ENCODE data around the gene DDIT3. TPM values are rescaled to one million over a fixed set of nuclear protein-coding genes. Genes with fewer than 3 reads are reported as not detected.

DDIT3 gene
- total RNA-seq (2021) = 61.9 and 65.6 TPM in 2 replicates
- Bru-seq, nascent RNA = percentile 90 among the genes with signal in this experiment
- BruChase-seq, experiment 1, labeled RNA remaining after a 2-hour chase = percentile 73 among the genes with signal in this experiment
- BruChase-seq, experiment 2, labeled RNA remaining after a 6-hour chase = percentile 66 among the genes with signal in this experiment
- long read RNA-seq, transcript DDIT3-201 (4 exons, 906 nt) = major isoform, 69 of 114 reads
- long read RNA-seq, transcript DDIT3-205 (3 exons, 951 nt) = minor isoform, 12 of 114 reads
- long read RNA-seq, transcript DDIT3-202 (4 exons, 872 nt) = minor isoform, 22 of 114 reads
- long read RNA-seq, partial matches to known transcripts = 2 of 114 reads
- long read RNA-seq, other reads (novel, unspliced or antisense) = 9 of 114 reads

DNA sequence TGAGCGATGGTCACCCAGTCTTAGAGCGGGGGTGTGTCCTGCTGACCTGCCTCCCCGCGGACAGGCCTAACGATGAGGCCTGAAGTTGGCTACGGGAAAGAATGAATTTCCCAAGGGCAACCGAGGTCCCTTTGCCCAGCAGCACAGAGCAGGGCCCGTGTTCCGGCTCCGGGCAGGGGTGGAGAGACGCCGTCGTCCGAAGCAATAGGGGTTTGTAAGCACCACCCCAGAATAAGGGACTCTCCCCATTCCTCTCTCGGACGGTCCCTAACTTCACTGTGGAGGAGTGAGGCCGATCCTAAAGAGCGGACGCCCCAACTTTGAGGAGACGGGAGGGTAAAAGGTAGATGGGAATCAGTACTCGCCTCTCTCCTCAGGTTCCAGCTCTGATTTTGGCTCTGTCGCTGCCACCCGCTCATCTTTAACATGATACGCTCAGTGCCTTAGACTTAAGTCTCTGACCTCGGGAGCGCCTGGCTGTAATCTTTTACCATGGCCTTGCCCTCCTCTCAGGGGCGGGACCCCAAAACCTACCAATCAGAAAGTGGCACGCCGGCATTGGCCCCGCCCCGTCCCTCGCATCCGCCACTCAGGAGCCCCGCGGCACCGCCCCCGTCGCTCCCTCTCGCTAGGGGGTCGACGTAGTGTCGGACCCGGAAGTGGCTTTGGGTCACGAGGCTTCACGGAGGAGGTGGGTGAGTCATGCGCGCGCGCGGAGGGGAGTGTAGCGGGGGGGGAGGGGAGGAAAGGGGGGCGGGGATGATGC is at the start of gene DDIT3:
DDIT3 (minus strand) TSS at position 462 of the 766 bp plus-strand sequence. CDS start 3,108 bp downstream, outside the sequence.
- TSS peak; percentile 59 for BruUV-seq (replicated peaks)
- CTCF ChIA-PET = interaction anchor here (1.5 kb wide), 1 partner anchor 61 kb away, joined by 4 read pairs; the partner anchor contains the start of gene GLI1
- H3K27ac ChIP-seq (ENCODE audit: low read depth, low read length, poor library complexity, severe bottlenecking) = peak within 1 kb of the TSS; percentile 98
- POLR2A ChIA-PET (ENCODE audit: low non-redundant PET) = interaction anchor here (0.5 to 0.6 kb wide), 2 partner anchors 213 to 392 kb away, joined by 3 read pairs; no protein-coding TSS in a partner anchor
- peaks cover 45% of the 10 kb centered on the region for H3K4me1 ChIP-seq (ENCODE audit: insufficient read depth, low read length, poor library complexity, severe bottlenecking)
- DNase-seq (ENCODE audit: low spot score) = peak; percentile 99
- intact Hi-C loops (cut with micrococcal nuclease; ENCODE audit: unreplicated experiment) = no loop called here
- H3K27me3 ChIP-seq (replicated peaks; ENCODE audit: insufficient read depth, low read depth, low read length, poor library complexity) = no peaks in the 10 kb centered on the region
- H3K9me3 ChIP-seq (ENCODE audit: low read depth, low read length, poor library complexity, severe bottlenecking) = no peaks in the 10 kb centered on the region
- peak within 1 kb of the TSS; percentile 89 for H3K4me3 ChIP-seq (ENCODE audit: low read depth, low read length, poor library complexity, severe bottlenecking)
- TF ChIP-seq CTCF (conservative IDR thresholded peaks at IDR 0.05; ENCODE audit: low read depth, low read length) (no peak), EZH2 (IDR thresholded peaks at IDR 0.05; ENCODE audit: borderline replicate concordance, low read depth, low read length, poor library complexity, severe bottlenecking) (no peak)
- peaks cover 58% of the 10 kb centered on the region for H3K36me3 ChIP-seq (ENCODE audit: insufficient read depth, low read length, poor library complexity, severe bottlenecking)

DNA sequence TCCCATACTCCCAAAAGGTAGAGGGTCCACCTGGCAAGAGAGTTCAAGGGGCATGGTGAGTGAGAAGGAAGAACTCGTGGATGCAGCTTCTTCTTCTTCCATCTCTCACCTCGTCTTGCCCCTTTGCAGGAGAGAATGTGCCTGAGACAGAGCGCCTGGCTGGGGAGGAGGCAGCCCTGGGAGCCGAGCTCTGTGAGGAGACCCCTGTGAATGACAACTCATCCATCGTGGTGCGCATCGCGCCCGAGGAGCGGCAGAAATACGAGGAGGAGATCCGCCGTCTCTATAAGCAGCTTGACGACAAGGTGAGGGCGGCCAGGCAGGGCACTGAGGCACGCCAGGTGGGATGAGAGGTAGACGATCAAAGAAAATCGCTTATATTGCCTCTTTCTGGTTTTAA is 49.5 kb upstream of the DDIT3 start:
- ChIA-PET CTCF (no interaction called here), POLR2A (ENCODE audit: low non-redundant PET) (no interaction called here)
- intact Hi-C loops (cut with micrococcal nuclease; ENCODE audit: unreplicated experiment) = no loop called here
- no peak overlapping the region for H3K4me3 ChIP-seq (ENCODE audit: low read depth, low read length, poor library complexity, severe bottlenecking)
- BruUV-seq (replicated peaks) = no TSS peak
- H3K9me3 ChIP-seq (ENCODE audit: low read depth, low read length, poor library complexity, severe bottlenecking) = no peaks in the 10 kb centered on the region
- H3K27me3 ChIP-seq (replicated peaks; ENCODE audit: insufficient read depth, low read depth, low read length, poor library complexity) = no peaks in the 10 kb centered on the region
- no peaks in the 10 kb centered on the region for H3K4me1 ChIP-seq (ENCODE audit: insufficient read depth, low read length, poor library complexity, severe bottlenecking)
- no peak overlapping the region for H3K27ac ChIP-seq (ENCODE audit: low read depth, low read length, poor library complexity, severe bottlenecking)
- no peak for TF ChIP-seq CTCF (conservative IDR thresholded peaks at IDR 0.05; ENCODE audit: low read depth, low read length)
- TF ChIP-seq EZH2 (IDR thresholded peaks at IDR 0.05; ENCODE audit: borderline replicate concordance, low read depth, low read length, poor library complexity, severe bottlenecking) = no peak
- H3K36me3 ChIP-seq (ENCODE audit: insufficient read depth, low read length, poor library complexity, severe bottlenecking) = no peaks in the 10 kb centered on the region
- DNase-seq (ENCODE audit: low spot score) = no peak

DNA sequence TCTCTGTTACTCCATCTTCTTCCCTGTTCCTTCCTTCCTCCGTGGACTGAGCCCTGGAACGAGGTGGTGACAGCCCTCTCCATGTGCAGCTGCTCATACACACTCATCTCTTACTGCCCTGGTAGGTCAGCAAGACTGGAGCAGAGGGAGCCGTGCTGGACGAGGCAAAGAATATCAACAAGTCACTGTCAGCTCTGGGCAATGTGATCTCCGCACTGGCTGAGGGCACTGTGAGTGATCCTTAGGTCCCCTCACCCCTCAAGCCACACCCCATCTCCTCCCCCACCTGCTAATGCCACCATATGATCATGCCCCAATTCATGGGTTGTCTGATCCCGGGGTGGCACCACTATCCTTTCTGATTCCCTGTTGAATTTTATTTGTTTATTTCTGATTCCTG is 48.5 kb upstream of the DDIT3 start:
- no peak for DNase-seq (ENCODE audit: low spot score)
- Histone ChIP-seq H3K4me1 (ENCODE audit: insufficient read depth, low read length, poor library complexity, severe bottlenecking) (no peaks in the 10 kb centered on the region), H3K9me3 (ENCODE audit: low read depth, low read length, poor library complexity, severe bottlenecking) (no peaks in the 10 kb centered on the region), H3K36me3 (ENCODE audit: insufficient read depth, low read length, poor library complexity, severe bottlenecking) (no peaks in the 10 kb centered on the region), H3K27ac (ENCODE audit: low read depth, low read length, poor library complexity, severe bottlenecking) (no peak overlapping the region), H3K4me3 (ENCODE audit: low read depth, low read length, poor library complexity, severe bottlenecking) (no peak overlapping the region), H3K27me3 (replicated peaks; ENCODE audit: insufficient read depth, low read depth, low read length, poor library complexity) (no peaks in the 10 kb centered on the region)
- TF ChIP-seq EZH2 (IDR thresholded peaks at IDR 0.05; ENCODE audit: borderline replicate concordance, low read depth, low read length, poor library complexity, severe bottlenecking) = no peak
- TF ChIP-seq CTCF (conservative IDR thresholded peaks at IDR 0.05; ENCODE audit: low read depth, low read length) = no peak
- intact Hi-C loops (cut with micrococcal nuclease; ENCODE audit: unreplicated experiment) = no loop called here
- BruUV-seq (replicated peaks) = no TSS peak
- POLR2A ChIA-PET (ENCODE audit: low non-redundant PET) = no interaction called here
- CTCF ChIA-PET = no interaction called here
